GM19328 (cell line): ENCODE results near the gene GPR152.
"Not testable (repeated sequence)": the region's sequence is repeated elsewhere in the genome, so short reads cannot be mapped to it uniquely, and the experiment has no call there.

Experiments
- ATAC-seq: cut with Tn5 transposase; IDR thresholded peaks from one replicate; pipeline ENCODE4 v1.9.1; 2021; ENCODE audit warnings: mild to moderate bottlenecking, moderate library complexity; ENCODE audit not compliant: unreplicated experiment

The GPR152 gene

GRCh38 chr11:67466962-67467771 lies 14.6 kb upstream of the GPR152 start:
- ATAC-seq, result no peak

GRCh38 chr11:67466367-67466766 lies 13.8 kb upstream of the GPR152 start:
- no peak for ATAC-seq

GRCh38 chr11:67465530-67465929 lies 13.0 kb upstream of the GPR152 start:
- ATAC-seq, result not testable (repeated sequence)

GRCh38 chr11:67465189-67465510 lies 12.6 kb upstream of the GPR152 start:
- ATAC-seq, result no peak

- peak; percentile 35 for ATAC-seq
Measured at GRCh38 chr11:67464411-67465188, 12.1 kb upstream of the GPR152 start.

GRCh38 chr11:67463680-67464410 lies 11.3 kb upstream of the GPR152 start:
- no peak for ATAC-seq

GRCh38 chr11:67463186-67463585 lies 10.7 kb upstream of the GPR152 start:
- ATAC-seq, result no peak

- ATAC-seq, result no peak
Measured at GRCh38 chr11:67458266-67458665, 5.7 kb upstream of the GPR152 start.

GRCh38 chr11:67457453-67457852 lies 4.9 kb upstream of the GPR152 start:
- no peak for ATAC-seq

- no peak for ATAC-seq
Measured at GRCh38 chr11:67456068-67456705, 3.7 kb upstream of the GPR152 start.

- ATAC-seq, result no peak
Measured at GRCh38 chr11:67455054-67455453, 2.5 kb upstream of the GPR152 start, which contains the start of gene CABP4. Gene CABP4, plus strand, starts transcription at chr11:67455354. Its CDS starts 70 bp downstream, at chr11:67455424.

GRCh38 chr11:67453816-67454732 lies 1.5 kb upstream of the GPR152 start:
- no peak for ATAC-seq

GRCh38 chr11:67451658-67451976 lies 912 bp downstream of the GPR152 start:
- ATAC-seq, result no peak

- no peak for ATAC-seq
Measured at GRCh38 chr11:67450796-67451657, 1.5 kb downstream of the GPR152 start.

- no peak for ATAC-seq
Measured at GRCh38 chr11:67449116-67449844, 3.2 kb downstream of the GPR152 start.

- ATAC-seq, result no peak
Measured at GRCh38 chr11:67448220-67448609, 4.3 kb downstream of the GPR152 start.

- ATAC-seq, result no peak
Measured at GRCh38 chr11:67445515-67445914, 7.0 kb downstream of the GPR152 start.
